HepG2 (cell line): ENCODE data around the gene TBC1D24. TPM values are rescaled to one million over a fixed set of nuclear protein-coding genes. Genes with fewer than 3 reads are reported as not detected.
A peak's percentile ranks its signal among the peaks of the same experiment; 100 is the strongest.

ENCODE experiments used
- HOXD1 ChIP-seq: sonication (generic); formaldehyde crosslinking; IDR thresholded peaks from 2 replicates; pipeline ENCODE4 v1.5.0; 2020; ENCODE audit warnings: missing genetic modification reagents
- KDM5A ChIP-seq: fragments of 200-600 bp; sonication (generic); IDR thresholded peaks from 2 replicates; pipeline ENCODE4 v1.7.0; 2018; ENCODE audit warnings: antibody characterized with exemption, mild to moderate bottlenecking, low read length, borderline replicate concordance
- PHF5A ChIP-seq: IDR thresholded peaks from one replicate; pipeline ENCODE4 v1.6.1; 2018; ENCODE audit warnings: low read depth, missing genetic modification reagents; ENCODE audit not compliant: unreplicated experiment
- PLRG1 ChIP-seq: fragments of 450-650 bp; conservative IDR thresholded peaks from 2 replicates; pipeline ENCODE4 v1.6.1; 2016
- SMARCC2 ChIP-seq: fragments of 450-650 bp; IDR thresholded peaks from 2 replicates; pipeline ENCODE4 v1.6.1; 2017; ENCODE audit warnings: antibody characterized with exemption, mild to moderate bottlenecking
- SMC3 ChIP-seq: IDR thresholded peaks from 2 replicates; pipeline ENCODE4 v1.6.1; 2011; ENCODE audit warnings: low read length, improper control_type of control experiment
- SOX5 ChIP-seq: IDR thresholded peaks from 2 replicates; pipeline ENCODE4 v1.6.1; 2016; ENCODE audit warnings: borderline replicate concordance
- SP4 ChIP-seq: sonication (generic); formaldehyde crosslinking; IDR thresholded peaks from 2 replicates; pipeline ENCODE4 v1.8.1; 2023; ENCODE audit warnings: mild to moderate bottlenecking, missing genetic modification reagents
- SRSF4 ChIP-seq: fragments of 200-400 bp; formaldehyde crosslinking; IDR thresholded peaks from one replicate; pipeline ENCODE4 v1.6.1; 2018; ENCODE audit warnings: mild to moderate bottlenecking, low read depth, low read length, moderate library complexity; ENCODE audit not compliant: poor library complexity, severe bottlenecking
- YEATS4 ChIP-seq: sonication (generic); formaldehyde crosslinking; IDR thresholded peaks from 2 replicates; pipeline ENCODE4 v1.4.0; 2020; ENCODE audit warnings: missing genetic modification reagents, borderline replicate concordance
- ZKSCAN5 ChIP-seq: sonication (generic); formaldehyde crosslinking; IDR thresholded peaks from 2 replicates; pipeline ENCODE4 v1.5.1; 2020; ENCODE audit warnings: mild to moderate bottlenecking, missing genetic modification reagents
- ZNF253 ChIP-seq: sonication (generic); formaldehyde crosslinking; IDR thresholded peaks from 2 replicates; pipeline ENCODE4 v1.8.0; 2022; ENCODE audit warnings: mild to moderate bottlenecking, missing genetic modification reagents, borderline replicate concordance
- ZNF431 ChIP-seq: sonication (generic); formaldehyde crosslinking; IDR thresholded peaks from 2 replicates; pipeline ENCODE4 v1.9.0; 2022; ENCODE audit warnings: missing genetic modification reagents, low read depth, mild to moderate bottlenecking, borderline replicate concordance
- ZNF570 ChIP-seq: sonication (generic); formaldehyde crosslinking; IDR thresholded peaks from 2 replicates; pipeline ENCODE4 v1.4.0; 2020; ENCODE audit warnings: mild to moderate bottlenecking, missing genetic modification reagents, borderline replicate concordance
- polyA plus RNA-seq, 8 experiments: library from polyadenylated mRNA; depleted of rRNA in 3 of 8; stranded (reverse) in 7 of 8; unstranded in 1 of 8; fragments of >200 nt; fragmentation: Illumina TruSeq in 4 of 8; extraction: Trizol in 4 of 8; gene quantifications; 2 replicates each; pipeline versions ENCODE4 v1.2.1 to v1.2.3, GENCODE V29; 2011 to 2016; ENCODE audit warnings: low read depth in 4 of 8, missing spikeins in 1 of 8, mixed read lengths in 1 of 8; ENCODE audit not compliant: insufficient read depth in 1 of 8
- total RNA-seq, 5 experiments: library from RNA; depleted of rRNA; stranded (reverse); fragments of >200 nt; fragmentation: Illumina TruSeq; extraction: Trizol; gene quantifications; 2 replicates each; pipeline ENCODE4 v1.2.3, GENCODE V29; 2016; ENCODE audit warnings: low read depth in 1 of 5
- TF ChIP-seq, protein P1 (sequence below): sonication (generic); formaldehyde crosslinking; IDR thresholded peaks from 2 replicates; pipeline ENCODE4 v1.4.0; 2020; ENCODE audit warnings: mild to moderate bottlenecking, missing genetic modification reagents
- TF ChIP-seq, protein P2 (sequence below): sonication (generic); formaldehyde crosslinking; conservative IDR thresholded peaks from 2 replicates; pipeline ENCODE4 v1.4.0; 2020; ENCODE audit warnings: mild to moderate bottlenecking, missing genetic modification reagents, moderate library complexity
- TF ChIP-seq, protein P3 (sequence below): sonication (generic); formaldehyde crosslinking; IDR thresholded peaks from 2 replicates; pipeline ENCODE4 v1.5.0; 2020; ENCODE audit warnings: missing genetic modification reagents, mild to moderate bottlenecking, borderline replicate concordance

The TBC1D24 gene
- total and polyA plus RNA-seq, 2 of the 13 experiments (the other 11 are each of a cell fraction or from before 2014, with no cell fraction given) = 7.7 to 13.7 TPM

DNA sequence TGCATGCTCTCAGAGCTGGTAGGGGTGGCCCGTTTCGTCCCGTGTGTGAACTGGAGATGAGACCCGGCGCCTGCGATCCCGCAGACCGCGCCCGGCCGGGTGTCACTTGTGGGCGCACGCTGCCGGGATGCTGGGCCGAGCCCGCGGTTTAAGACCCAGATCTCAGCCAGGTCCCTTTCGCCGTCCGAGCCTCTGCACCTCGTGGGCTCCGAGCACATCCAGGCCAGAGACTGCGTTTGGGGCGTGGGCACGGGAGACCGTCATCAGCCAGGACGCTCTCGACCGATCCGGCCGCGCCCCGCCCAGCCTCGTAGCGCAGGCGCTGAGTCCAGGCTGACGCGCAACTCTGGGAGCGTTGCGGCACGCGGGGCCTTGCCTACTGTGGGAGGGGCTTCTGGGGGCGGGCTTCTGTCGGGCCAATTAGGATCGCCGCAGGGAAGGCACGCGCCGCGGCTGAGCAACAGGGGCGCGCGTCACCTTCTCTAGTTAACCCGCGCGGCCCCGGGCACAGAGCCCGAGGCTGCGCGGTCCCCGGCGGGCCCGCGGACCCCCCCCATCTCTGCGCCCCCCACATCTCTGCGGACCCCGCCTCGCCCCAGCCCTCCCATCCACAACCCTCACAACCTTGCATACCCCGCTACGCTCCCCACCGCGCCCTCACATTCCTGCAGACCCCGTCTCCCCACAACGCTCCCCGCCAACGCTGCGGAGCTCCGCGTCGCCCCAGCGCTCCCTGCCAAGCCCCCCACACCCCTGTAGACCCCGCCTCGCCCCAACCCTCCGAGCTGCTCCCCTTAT, 57.0 kb downstream of the TBC1D24 start (continued):
- TF ChIP-seq, protein P1, sequence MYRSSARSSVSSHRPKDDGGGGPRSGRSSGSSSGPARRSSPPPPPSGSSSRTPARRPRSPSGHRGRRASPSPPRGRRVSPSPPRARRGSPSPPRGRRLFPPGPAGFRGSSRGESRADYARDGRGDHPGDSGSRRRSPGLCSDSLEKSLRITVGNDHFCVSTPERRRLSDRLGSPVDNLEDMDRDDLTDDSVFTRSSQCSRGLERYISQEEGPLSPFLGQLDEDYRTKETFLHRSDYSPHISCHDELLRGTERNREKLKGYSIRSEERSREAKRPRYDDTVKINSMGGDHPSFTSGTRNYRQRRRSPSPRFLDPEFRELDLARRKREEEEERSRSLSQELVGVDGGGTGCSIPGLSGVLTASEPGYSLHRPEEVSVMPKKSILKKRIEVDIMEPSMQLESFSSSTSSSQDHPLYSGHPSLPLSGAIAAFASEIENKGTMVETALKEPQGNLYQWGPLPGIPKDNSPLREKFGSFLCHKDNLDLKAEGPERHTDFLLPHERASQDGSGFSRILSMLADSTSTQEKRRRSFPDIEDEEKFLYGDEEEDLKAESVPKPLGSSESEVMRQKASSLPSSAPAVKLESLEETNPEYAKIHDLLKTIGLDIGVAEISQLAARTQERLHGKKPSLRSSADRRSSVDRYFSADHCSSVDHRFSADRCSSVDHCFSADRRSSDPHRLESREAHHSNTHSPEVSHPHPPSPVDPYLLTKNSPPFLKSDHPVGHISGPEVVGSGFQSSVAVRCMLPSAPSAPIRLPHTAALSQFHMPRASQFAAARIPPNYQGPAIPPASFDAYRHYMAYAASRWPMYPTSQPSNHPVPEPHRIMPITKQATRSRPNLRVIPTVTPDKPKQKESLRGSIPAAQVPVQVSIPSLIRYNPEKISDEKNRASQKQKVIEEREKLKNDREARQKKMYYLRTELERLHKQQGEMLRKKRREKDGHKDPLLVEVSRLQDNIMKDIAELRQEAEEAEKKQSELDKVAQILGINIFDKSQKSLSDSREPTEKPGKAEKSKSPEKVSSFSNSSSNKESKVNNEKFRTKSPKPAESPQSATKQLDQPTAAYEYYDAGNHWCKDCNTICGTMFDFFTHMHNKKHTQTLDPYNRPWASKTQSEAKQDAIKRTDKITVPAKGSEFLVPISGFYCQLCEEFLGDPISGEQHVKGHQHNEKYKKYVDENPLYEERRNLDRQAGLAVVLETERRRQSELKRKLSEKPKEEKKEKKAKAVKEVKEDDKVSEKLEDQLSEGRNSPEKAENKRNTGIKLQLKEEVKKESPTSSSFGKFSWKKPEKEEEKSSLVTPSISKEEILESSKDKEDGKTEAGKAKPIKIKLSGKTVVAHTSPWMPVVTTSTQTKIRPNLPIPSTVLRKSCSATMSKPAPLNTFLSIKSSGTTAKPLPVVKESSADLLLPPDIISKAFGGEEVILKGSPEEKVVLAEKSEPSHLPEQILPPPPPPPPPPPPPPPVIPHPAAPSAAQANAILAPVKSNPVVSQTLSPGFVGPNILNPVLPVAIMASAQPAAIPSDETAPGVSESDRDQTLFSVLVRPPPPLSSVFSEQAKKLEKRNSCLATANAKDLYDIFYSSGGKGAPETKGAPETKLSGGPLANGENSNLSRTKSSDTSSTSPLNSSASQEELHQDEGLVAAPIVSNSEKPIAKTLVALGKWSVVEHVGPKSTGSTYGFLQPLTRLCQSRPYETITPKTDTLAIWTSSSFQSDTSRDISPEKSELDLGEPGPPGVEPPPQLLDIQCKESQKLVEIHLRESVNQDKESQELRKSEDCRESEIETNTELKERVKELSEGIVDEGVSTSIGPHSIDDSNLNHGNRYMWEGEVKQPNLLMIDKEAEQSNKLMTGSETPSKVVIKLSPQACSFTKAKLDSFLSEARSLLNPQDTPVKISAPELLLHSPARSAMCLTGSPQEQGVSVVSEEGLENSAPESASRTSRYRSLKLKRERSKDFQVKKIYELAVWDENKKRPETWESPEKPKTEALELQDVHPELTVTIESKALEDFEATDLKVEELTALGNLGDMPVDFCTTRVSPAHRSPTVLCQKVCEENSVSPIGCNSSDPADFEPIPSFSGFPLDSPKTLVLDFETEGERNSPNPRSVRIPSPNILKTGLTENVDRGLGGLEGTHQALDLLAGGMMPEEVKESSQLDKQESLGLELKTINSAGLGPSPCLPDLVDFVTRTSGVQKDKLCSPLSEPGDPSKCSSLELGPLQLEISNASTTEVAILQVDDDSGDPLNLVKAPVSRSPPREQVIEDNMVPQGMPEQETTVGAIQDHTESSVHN (CRISPR knock-in tag) = 0 out of 2 replicates have a peak, but pooled peaks have one; percentile 47
- no peak for TF ChIP-seq ZNF570 (CRISPR knock-in tag)
- TF ChIP-seq, protein P2, sequence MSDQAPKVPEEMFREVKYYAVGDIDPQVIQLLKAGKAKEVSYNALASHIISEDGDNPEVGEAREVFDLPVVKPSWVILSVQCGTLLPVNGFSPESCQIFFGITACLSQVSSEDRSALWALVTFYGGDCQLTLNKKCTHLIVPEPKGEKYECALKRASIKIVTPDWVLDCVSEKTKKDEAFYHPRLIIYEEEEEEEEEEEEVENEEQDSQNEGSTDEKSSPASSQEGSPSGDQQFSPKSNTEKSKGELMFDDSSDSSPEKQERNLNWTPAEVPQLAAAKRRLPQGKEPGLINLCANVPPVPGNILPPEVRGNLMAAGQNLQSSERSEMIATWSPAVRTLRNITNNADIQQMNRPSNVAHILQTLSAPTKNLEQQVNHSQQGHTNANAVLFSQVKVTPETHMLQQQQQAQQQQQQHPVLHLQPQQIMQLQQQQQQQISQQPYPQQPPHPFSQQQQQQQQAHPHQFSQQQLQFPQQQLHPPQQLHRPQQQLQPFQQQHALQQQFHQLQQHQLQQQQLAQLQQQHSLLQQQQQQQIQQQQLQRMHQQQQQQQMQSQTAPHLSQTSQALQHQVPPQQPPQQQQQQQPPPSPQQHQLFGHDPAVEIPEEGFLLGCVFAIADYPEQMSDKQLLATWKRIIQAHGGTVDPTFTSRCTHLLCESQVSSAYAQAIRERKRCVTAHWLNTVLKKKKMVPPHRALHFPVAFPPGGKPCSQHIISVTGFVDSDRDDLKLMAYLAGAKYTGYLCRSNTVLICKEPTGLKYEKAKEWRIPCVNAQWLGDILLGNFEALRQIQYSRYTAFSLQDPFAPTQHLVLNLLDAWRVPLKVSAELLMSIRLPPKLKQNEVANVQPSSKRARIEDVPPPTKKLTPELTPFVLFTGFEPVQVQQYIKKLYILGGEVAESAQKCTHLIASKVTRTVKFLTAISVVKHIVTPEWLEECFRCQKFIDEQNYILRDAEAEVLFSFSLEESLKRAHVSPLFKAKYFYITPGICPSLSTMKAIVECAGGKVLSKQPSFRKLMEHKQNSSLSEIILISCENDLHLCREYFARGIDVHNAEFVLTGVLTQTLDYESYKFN (CRISPR knock-in tag) = peak; percentile 42; the same call in 1 of the 2 replicates
- TF ChIP-seq ZNF253 = peak; percentile 81
- TF ChIP-seq, protein P3, sequence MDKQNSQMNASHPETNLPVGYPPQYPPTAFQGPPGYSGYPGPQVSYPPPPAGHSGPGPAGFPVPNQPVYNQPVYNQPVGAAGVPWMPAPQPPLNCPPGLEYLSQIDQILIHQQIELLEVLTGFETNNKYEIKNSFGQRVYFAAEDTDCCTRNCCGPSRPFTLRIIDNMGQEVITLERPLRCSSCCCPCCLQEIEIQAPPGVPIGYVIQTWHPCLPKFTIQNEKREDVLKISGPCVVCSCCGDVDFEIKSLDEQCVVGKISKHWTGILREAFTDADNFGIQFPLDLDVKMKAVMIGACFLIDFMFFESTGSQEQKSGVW (CRISPR knock-in tag) = no peak
- TF ChIP-seq YEATS4 = peak; percentile 74
- no peak for TF ChIP-seq HOXD1
- no peak for TF ChIP-seq SRSF4
- no peak for TF ChIP-seq PLRG1
- peak; percentile 68; the same call in 1 of the 2 replicates for TF ChIP-seq SOX5 (CRISPR knock-in tag)
- no peak for TF ChIP-seq KDM5A
- no peak for TF ChIP-seq SMC3
- TF ChIP-seq ZKSCAN5 = no peak
- TF ChIP-seq PHF5A = peak; percentile 81
- peak; percentile 75; the same call in 1 of the 2 replicates for TF ChIP-seq SP4 (CRISPR knock-in tag)
- 0 out of 2 replicates have a peak, but pooled peaks have one; percentile 54 for TF ChIP-seq ZNF431 (CRISPR knock-in tag)
- no peak for TF ChIP-seq SMARCC2
